Prostate gland (tissue), 2 donors: Measurements from ENCODE around the gene CTTN. TPM values are rescaled to one million over a fixed set of nuclear protein-coding genes. Genes with fewer than 3 reads are reported as not detected.
A peak's percentile ranks its signal among the peaks of the same experiment; 100 is the strongest.

Experiments used
- DNase-seq: peaks from one replicate; pipeline ENCODE4 v3.0.0-alpha.2; 2019; ENCODE audit warnings: low spot score
- H3K27ac ChIP-seq, 2 donors: fragments of 200-600 bp; sonication (generic); 2 replicates each; pipeline ENCODE4 v1.5.1; 2017 to 2019
- H3K27me3 ChIP-seq: fragments of 200-600 bp; sonication (generic); replicated peaks from 2 replicates; pipeline ENCODE4 v1.5.1; 2019; ENCODE audit not compliant: insufficient read depth
- H3K36me3 ChIP-seq, 2 donors: fragments of 200-600 bp; sonication (generic); 1 replicate in 1 of 2; 2 replicates in 1 of 2; pipeline versions ENCODE4 v1.5.1 to v1.8.1; 2017 to 2019
- H3K4me1 ChIP-seq: fragments of 200-600 bp; sonication (generic); replicated peaks from 2 replicates; pipeline ENCODE4 v1.5.1; 2019
- H3K4me3 ChIP-seq, 2 donors: fragments of 200-600 bp; sonication (generic); 2 replicates each; pipeline ENCODE4 v1.5.1; 2017 to 2019
- H3K9me3 ChIP-seq: fragments of 200-600 bp; sonication (generic); 2 replicates; pipeline ENCODE4 v1.5.1; 2017
- CTCF ChIP-seq, 4 experiments: fragments of 200-600 bp in 2 of 4; fragments of 450-650 bp in 2 of 4; sonication (generic) in 2 of 4; IDR thresholded peaks; 1 replicate in 3 of 4; 2 replicates in 1 of 4; pipeline ENCODE4 v1.5.1; 2016 to 2019; ENCODE audit warnings: antibody characterized with exemption in 4 of 4, mild to moderate bottlenecking in 2 of 4, moderate library complexity in 2 of 4
- POLR2A ChIP-seq: fragments of 450-650 bp; IDR thresholded peaks from one replicate; pipeline ENCODE4 v1.6.1; 2016; ENCODE audit warnings: antibody characterized with exemption, mild to moderate bottlenecking
- POLR2AphosphoS5 ChIP-seq: sonication (generic); formaldehyde crosslinking; IDR thresholded peaks from one replicate; pipeline ENCODE4 v1.6.1; 2017; ENCODE audit warnings: antibody characterized with exemption
- WGBS: methylation state at CpG from one replicate; pipeline ENCODE4 v1.1.5; 2018; 5-methylcytosine and 5-hydroxymethylcytosine counted together
- intact Hi-C: fragments of 100-400 bp; cut with DNase I; formaldehyde crosslinking; loops from one replicate; pipeline ENCODE4 v1.14.2; 2022
- total RNA-seq, 2 donors: library from RNA; depleted of rRNA; stranded (reverse); fragments of >200 nt; gene quantifications; one replicate each; pipeline ENCODE4 v1.1.0, GENCODE V29; 2016

The CTTN gene
- total RNA-seq, 2 donors from 2014 or later: 208 to 348 TPM

GRCh38 chr11:70480711-70481110 lies 82.4 kb downstream of the CTTN start:
- Histone ChIP-seq H3K9me3 (no peaks in the 10 kb centered on the region), H3K4me3 (no peak overlapping the region), H3K4me1 (no peaks in the 10 kb centered on the region), H3K36me3 (no peaks in the 10 kb centered on the region), H3K27ac (no peak overlapping the region), H3K27me3 (no peaks in the 10 kb centered on the region)
- WGBS: 91% methylated on average over 3 of the region's 3 CpGs
- TF ChIP-seq POLR2A (no peak), CTCF (IDR thresholded peaks at IDR 0.05) (no peak), POLR2AphosphoS5 (no peak)
- DNase-seq: no peak
- intact Hi-C loops: no loop called here

- H3K27me3 ChIP-seq: no peaks in the 10 kb centered on the region
- no peak overlapping the region for H3K27ac ChIP-seq
- H3K36me3 ChIP-seq: no peaks in the 10 kb centered on the region
- WGBS: 89% methylated on average over 21 of the region's 21 CpGs
- no peaks in the 10 kb centered on the region for H3K4me1 ChIP-seq
- TF ChIP-seq POLR2A (no peak), CTCF (IDR thresholded peaks at IDR 0.05) (no peak), POLR2AphosphoS5 (no peak)
- H3K9me3 ChIP-seq: no peaks in the 10 kb centered on the region
- DNase-seq: no peak
- intact Hi-C loops: no loop called here
- no peak overlapping the region for H3K4me3 ChIP-seq
These were observed 83.5 kb downstream of the CTTN start for GRCh38 chr11:70481625-70482528.

- no peak overlapping the region for H3K27ac ChIP-seq
- H3K4me1 ChIP-seq: no peaks in the 10 kb centered on the region
- TF ChIP-seq CTCF (IDR thresholded peaks at IDR 0.05): no peak
- TF ChIP-seq POLR2A: no peak
- no peak for TF ChIP-seq POLR2AphosphoS5
- no peak for DNase-seq
- 41% methylated on average over 12 of the region's 12 CpGs for WGBS
- intact Hi-C loops: no loop called here
- H3K4me3 ChIP-seq: no peak overlapping the region
- no peaks in the 10 kb centered on the region for H3K36me3 ChIP-seq
- no peaks in the 10 kb centered on the region for H3K27me3 ChIP-seq
- no peaks in the 10 kb centered on the region for H3K9me3 ChIP-seq
These were observed 84.2 kb downstream of the CTTN start for GRCh38 chr11:70482529-70482917.

DNA sequence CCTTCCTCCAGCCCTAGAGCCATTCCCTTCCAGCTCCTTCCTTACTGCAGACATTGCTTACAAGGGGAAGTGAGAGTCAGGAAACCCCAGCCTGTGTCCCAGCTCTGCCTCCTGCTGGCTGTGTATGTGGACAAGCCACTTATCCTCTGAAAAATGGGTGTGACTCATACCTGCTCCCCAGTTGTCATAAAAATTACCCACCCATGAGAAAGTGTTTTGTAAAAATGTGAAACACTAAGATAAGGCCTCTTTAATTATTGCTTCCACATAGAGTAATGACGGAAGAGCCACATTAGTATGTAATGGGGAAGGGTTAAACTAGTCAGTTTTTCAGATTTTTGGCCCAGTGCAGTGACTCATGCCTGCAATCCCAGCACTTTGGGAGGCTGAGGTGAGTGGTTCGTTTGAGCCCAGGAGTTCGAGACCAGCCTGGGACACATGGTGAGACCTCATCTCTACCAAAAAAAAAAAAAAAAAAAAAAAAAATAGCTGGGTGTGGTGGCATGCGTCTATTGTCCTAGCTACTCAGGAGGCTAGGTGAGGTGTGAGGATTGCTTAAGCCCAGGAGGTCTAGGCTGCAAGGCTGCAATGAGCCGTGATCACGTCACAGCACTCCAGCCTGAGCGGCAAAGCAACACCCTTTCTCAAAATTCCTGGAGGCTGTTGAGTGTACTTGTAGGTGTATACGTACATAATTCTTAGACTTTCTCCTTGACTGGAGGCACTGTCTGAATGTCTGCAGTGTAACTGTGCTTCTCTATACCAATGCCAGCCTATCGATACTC lies 84.9 kb downstream of the CTTN start:
- H3K27me3 ChIP-seq: no peaks in the 10 kb centered on the region
- H3K9me3 ChIP-seq: no peaks in the 10 kb centered on the region
- no peak overlapping the region for H3K4me3 ChIP-seq
- H3K27ac ChIP-seq: no peak overlapping the region
- H3K4me1 ChIP-seq: no peaks in the 10 kb centered on the region
- no peak for TF ChIP-seq POLR2A
- TF ChIP-seq POLR2AphosphoS5: no peak
- TF ChIP-seq CTCF (IDR thresholded peaks at IDR 0.05): peak in 1 of 4 experiments; percentile 33
- 89% methylated on average over 9 of the region's 9 CpGs for WGBS
- H3K36me3 ChIP-seq: no peaks in the 10 kb centered on the region
- no peak for DNase-seq
- intact Hi-C loops: no loop called here
